Neural cell (in vitro differentiated cells): Measurements from ENCODE around the gene GNAT3.

ENCODE experiments used
- CTCF ChIP-seq: fragments of 450-650 bp; IDR thresholded peaks from 2 replicates; pipeline ENCODE4 v1.5.1; 2014; ENCODE audit warnings: antibody characterized with exemption, mild to moderate bottlenecking, moderate library complexity; ENCODE audit not compliant: poor library complexity, severe bottlenecking
- EP300 ChIP-seq: fragments of 450-650 bp; conservative IDR thresholded peaks from 2 replicates; pipeline ENCODE4 v1.6.1; 2014; ENCODE audit warnings: antibody characterized with exemption, mild to moderate bottlenecking, moderate library complexity; ENCODE audit not compliant: poor library complexity, severe bottlenecking
- EZH2 ChIP-seq: fragments of 200-600, 300-800 bp; shearing (Covaris generic), sonication (generic); IDR thresholded peaks from 2 replicates; pipeline ENCODE4 v1.6.1; 2014; ENCODE audit warnings: antibody characterized with exemption, low read length, borderline replicate concordance, mild to moderate bottlenecking; ENCODE audit not compliant: insufficient read depth, poor library complexity, severe bottlenecking
- POLR2AphosphoS5 ChIP-seq: IDR thresholded peaks from 2 replicates; pipeline ENCODE4 v1.6.1; 2012
- RAD21 ChIP-seq: fragments of 450-650 bp; conservative IDR thresholded peaks from 2 replicates; pipeline ENCODE4 v1.6.1; 2014; ENCODE audit warnings: antibody characterized with exemption, mild to moderate bottlenecking, moderate library complexity
- TAF1 ChIP-seq: IDR thresholded peaks from 2 replicates; pipeline ENCODE4 v1.6.1; 2012; ENCODE audit warnings: low read depth
- TF ChIP-seq, protein P1 (sequence below): IDR thresholded peaks from 2 replicates; pipeline ENCODE4 v1.6.1; 2012; ENCODE audit warnings: borderline replicate concordance

DNA sequence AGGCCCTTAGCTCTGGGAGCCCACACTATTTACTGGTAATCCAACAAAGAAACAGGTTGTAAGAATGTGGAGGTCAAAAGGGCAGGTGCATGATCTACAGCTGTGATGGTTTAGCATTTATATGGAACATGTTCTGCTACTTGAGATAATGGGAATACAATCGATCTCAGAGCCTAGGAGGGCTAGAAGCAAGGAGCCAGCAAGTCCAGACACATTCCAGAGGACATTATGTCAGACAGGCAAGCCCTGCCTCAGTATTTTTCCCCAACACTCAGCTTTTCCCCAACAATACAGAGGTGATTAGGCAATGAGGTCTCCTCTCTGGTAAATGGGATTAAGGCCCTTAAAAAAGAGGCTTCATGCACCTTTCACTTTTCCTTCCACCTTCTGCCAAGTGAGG is 21.4 kb upstream of the GNAT3 start:
- no peak for TF ChIP-seq CTCF
- TF ChIP-seq, protein P1, sequence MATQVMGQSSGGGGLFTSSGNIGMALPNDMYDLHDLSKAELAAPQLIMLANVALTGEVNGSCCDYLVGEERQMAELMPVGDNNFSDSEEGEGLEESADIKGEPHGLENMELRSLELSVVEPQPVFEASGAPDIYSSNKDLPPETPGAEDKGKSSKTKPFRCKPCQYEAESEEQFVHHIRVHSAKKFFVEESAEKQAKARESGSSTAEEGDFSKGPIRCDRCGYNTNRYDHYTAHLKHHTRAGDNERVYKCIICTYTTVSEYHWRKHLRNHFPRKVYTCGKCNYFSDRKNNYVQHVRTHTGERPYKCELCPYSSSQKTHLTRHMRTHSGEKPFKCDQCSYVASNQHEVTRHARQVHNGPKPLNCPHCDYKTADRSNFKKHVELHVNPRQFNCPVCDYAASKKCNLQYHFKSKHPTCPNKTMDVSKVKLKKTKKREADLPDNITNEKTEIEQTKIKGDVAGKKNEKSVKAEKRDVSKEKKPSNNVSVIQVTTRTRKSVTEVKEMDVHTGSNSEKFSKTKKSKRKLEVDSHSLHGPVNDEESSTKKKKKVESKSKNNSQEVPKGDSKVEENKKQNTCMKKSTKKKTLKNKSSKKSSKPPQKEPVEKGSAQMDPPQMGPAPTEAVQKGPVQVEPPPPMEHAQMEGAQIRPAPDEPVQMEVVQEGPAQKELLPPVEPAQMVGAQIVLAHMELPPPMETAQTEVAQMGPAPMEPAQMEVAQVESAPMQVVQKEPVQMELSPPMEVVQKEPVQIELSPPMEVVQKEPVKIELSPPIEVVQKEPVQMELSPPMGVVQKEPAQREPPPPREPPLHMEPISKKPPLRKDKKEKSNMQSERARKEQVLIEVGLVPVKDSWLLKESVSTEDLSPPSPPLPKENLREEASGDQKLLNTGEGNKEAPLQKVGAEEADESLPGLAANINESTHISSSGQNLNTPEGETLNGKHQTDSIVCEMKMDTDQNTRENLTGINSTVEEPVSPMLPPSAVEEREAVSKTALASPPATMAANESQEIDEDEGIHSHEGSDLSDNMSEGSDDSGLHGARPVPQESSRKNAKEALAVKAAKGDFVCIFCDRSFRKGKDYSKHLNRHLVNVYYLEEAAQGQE: no peak
- TF ChIP-seq POLR2AphosphoS5: no peak
- TF ChIP-seq RAD21: no peak
- TF ChIP-seq EP300: no peak
- TF ChIP-seq TAF1: no peak
- TF ChIP-seq EZH2: no peak
